Natural killer cell (primary cell): ENCODE results near the gene MED8. TPM values are rescaled to one million over a fixed set of nuclear protein-coding genes. Genes with fewer than 3 reads are reported as not detected.

ENCODE experiments used
- ATAC-seq, 3 donors: fragments of 150-1000 bp in 2 of 3; fragments of 200-7000 bp in 1 of 3; cut with Tn5 transposase; 1 replicate in 1 of 3; 2 replicates in 2 of 3; pipeline ENCODE4 v1.10.0; 2021; ENCODE audit warnings: mild to moderate bottlenecking in 2 of 3, moderate library complexity in 2 of 3
- DNase-seq, 2 donors: peaks; one replicate each; pipeline versions ENCODE4 v3.0.0 to v3.0.0-alpha.2; 2013 to 2021; ENCODE audit warnings: mixed read lengths in 1 of 2
- H3K27ac ChIP-seq: one replicate; pipeline ENCODE4 v1.5.1; 2013; ENCODE audit warnings: mild to moderate bottlenecking, low read length
- H3K27me3 ChIP-seq: one replicate; pipeline ENCODE4 v1.6.1; 2013; ENCODE audit warnings: low read length; ENCODE audit not compliant: control insufficient read depth, insufficient read depth
- H3K36me3 ChIP-seq: one replicate; pipeline ENCODE4 v1.6.1; 2013; ENCODE audit warnings: low read length; ENCODE audit not compliant: control insufficient read depth, insufficient read depth
- H3K4me1 ChIP-seq: one replicate; pipeline ENCODE4 v1.6.1; 2013; ENCODE audit warnings: low read length; ENCODE audit not compliant: control insufficient read depth, insufficient read depth
- H3K4me3 ChIP-seq: one replicate; pipeline ENCODE4 v1.5.1; 2013; ENCODE audit warnings: low read length
- H3K9me3 ChIP-seq: one replicate; pipeline ENCODE4 v1.6.1; 2013; ENCODE audit warnings: low read length; ENCODE audit not compliant: control insufficient read depth, insufficient read depth
- H3K27ac Mint-ChIP-seq, 2 donors: one replicate each; pipeline ENCODE4 v1.8.0; 2022; ENCODE audit warnings: mild to moderate bottlenecking in 2 of 2, mixed read lengths in 2 of 2, moderate library complexity in 1 of 2
- H3K27me3 Mint-ChIP-seq, 2 donors: one replicate each; pipeline ENCODE4 v1.8.0; 2022; ENCODE audit warnings: low read depth in 2 of 2, mixed read lengths in 2 of 2
- H3K36me3 Mint-ChIP-seq: one replicate; pipeline ENCODE4 v1.8.0; 2022; ENCODE audit warnings: mixed read lengths
- H3K4me1 Mint-ChIP-seq, 2 donors: one replicate each; pipeline ENCODE4 v1.8.0; 2022; ENCODE audit warnings: mixed read lengths in 2 of 2
- H3K4me3 Mint-ChIP-seq: one replicate; pipeline ENCODE4 v1.8.0; 2022; ENCODE audit warnings: mild to moderate bottlenecking, moderate library complexity, mixed read lengths
- H3K9me3 Mint-ChIP-seq, 2 donors: one replicate each; pipeline ENCODE4 v1.8.0; 2022; ENCODE audit warnings: mixed read lengths in 2 of 2
- CTCF ChIP-seq: fragments of 200-600 bp; IDR thresholded peaks from one replicate; pipeline ENCODE4 v1.8.0; 2022; ENCODE audit warnings: antibody characterized with exemption
- WGBS: methylation state at CpG from one replicate; pipeline ENCODE4 v1.1.7; 2013; ENCODE audit warnings: missing lambda C conversion rate; ENCODE audit not compliant: insufficient coverage; 5-methylcytosine and 5-hydroxymethylcytosine counted together
- intact Hi-C: fragments of 100-400 bp; cut with micrococcal nuclease; formaldehyde crosslinking; loops from one replicate; pipeline ENCODE4 v1.14.2; 2022
- total RNA-seq, 4 donors: library from RNA; stranded (reverse); fragments of 120-200 nt in 1 of 4; gene quantifications; one replicate each; pipeline versions ENCODE4 v1.2.3 to v1.2.4, GENCODE V29; 2013 to 2022

The MED8 gene
- total RNA-seq, 3 donors from 2014 or later (not counting 1 experiment from before 2014, with no cell fraction given) = 17.8 to 26.8 (median 22.0) TPM

- no peaks in the 10 kb centered on the region for H3K27me3 Mint-ChIP-seq
- Histone ChIP-seq H3K4me3 (peak overlapping the region; percentile 88), H3K9me3 (no peaks in the 10 kb centered on the region), H3K4me1 (peaks cover 32% of the 10 kb centered on the region), H3K36me3 (peaks cover 31% of the 10 kb centered on the region), H3K27ac (peak overlapping the region; percentile 80), H3K27me3 (no peaks in the 10 kb centered on the region)
- H3K4me1 Mint-ChIP-seq = peaks cover 35 to 53% of the 10 kb centered on the region in 2 donors
- TF ChIP-seq CTCF = no peak
- no peaks in the 10 kb centered on the region for H3K36me3 Mint-ChIP-seq
- H3K4me3 Mint-ChIP-seq = peak overlapping the region; percentile 96
- H3K9me3 Mint-ChIP-seq = no peaks in the 10 kb centered on the region
- peak overlapping the region; percentile 90 to 94 for H3K27ac Mint-ChIP-seq
- intact Hi-C loops = loop anchor here (1.0 kb wide), 1 partner anchor 22 kb away; the partner anchor contains the start of genes MED8 and SZT2
- WGBS = under 1% methylated on average over 48 of the region's 48 CpGs
- DNase-seq (peak; percentile 34 to 62), ATAC-seq (peak; percentile 42 to 63 (median 55))
Observed at GRCh38 chr1:43367026-43367903, 22.3 kb downstream of the MED8 start.

- Histone ChIP-seq H3K4me1 (peaks cover 32% of the 10 kb centered on the region), H3K27ac (peak overlapping the region; percentile 80), H3K27me3 (no peaks in the 10 kb centered on the region), H3K4me3 (peak overlapping the region; percentile 88), H3K36me3 (peaks cover 37% of the 10 kb centered on the region), H3K9me3 (no peaks in the 10 kb centered on the region)
- Mint-ChIP-seq H3K4me3 (peak overlapping the region; percentile 96), H3K27me3 (no peaks in the 10 kb centered on the region), H3K9me3 (no peaks in the 10 kb centered on the region), H3K4me1 (peaks cover 35 to 53% of the 10 kb centered on the region in 2 donors), H3K36me3 (no peaks in the 10 kb centered on the region), H3K27ac (peak overlapping the region; percentile 90 to 94)
- ATAC-seq = no peak
- DNase-seq = no peak
- intact Hi-C loops = loop anchor here (1.0 kb wide), 1 partner anchor 23 kb away; the partner anchor contains the start of genes MED8 and SZT2
- TF ChIP-seq CTCF = no peak
- 24% methylated on average over 5 of the region's 5 CpGs for WGBS
Observed at GRCh38 chr1:43366601-43367025, 23.0 kb downstream of the MED8 start.

GRCh38 chr1:43366179-43366578 lies 23.4 kb downstream of the MED8 start:
- intact Hi-C loops = no loop called here
- peak overlapping the region; percentile 90 to 94 for H3K27ac Mint-ChIP-seq

More at GRCh38 chr1:43366179-43366578, 23.4 kb downstream of the MED8 start:
- peaks cover 32% of the 10 kb centered on the region for H3K4me1 ChIP-seq
- no peak for DNase-seq
- Mint-ChIP-seq H3K4me1 (peaks cover 35 to 57% of the 10 kb centered on the region in 2 donors), H3K36me3 (no peaks in the 10 kb centered on the region), H3K9me3 (no peaks in the 10 kb centered on the region), H3K27me3 (no peaks in the 10 kb centered on the region), H3K4me3 (peak overlapping the region; percentile 64)
- H3K4me3 ChIP-seq = no peak overlapping the region
- TF ChIP-seq CTCF = no peak
- ATAC-seq = no peak
- H3K36me3 ChIP-seq = peaks cover 41% of the 10 kb centered on the region
- 87% methylated on average over 11 of the region's 11 CpGs for WGBS
- no peaks in the 10 kb centered on the region for H3K9me3 ChIP-seq
- peak overlapping the region; percentile 80 for H3K27ac ChIP-seq
- no peaks in the 10 kb centered on the region for H3K27me3 ChIP-seq
